Right cardiac atrium (tissue), 5 donors: ENCODE data around the gene RRP15. TPM values are rescaled to one million over a fixed set of nuclear protein-coding genes. Genes with fewer than 3 reads are reported as not detected.

Experiments
- ATAC-seq, 2 donors: fragments of 200-7000 bp; cut with Tn5 transposase; one replicate each; pipeline versions ENCODE4 v1.8.0 to v1.9.1; 2020; ENCODE audit warnings: moderate library complexity in 2 of 2, mild to moderate bottlenecking in 1 of 2
- DNase-seq, 3 donors: peaks; one replicate each; pipeline ENCODE4 v3.0.0-alpha.2; 2020
- H3K27ac ChIP-seq: one replicate; pipeline ENCODE4 v1.5.1; 2013; ENCODE audit warnings: mild to moderate bottlenecking, low read length, control low read depth, moderate library complexity
- H3K27me3 ChIP-seq: one replicate; pipeline ENCODE4 v1.6.1; 2013; ENCODE audit not compliant: control insufficient read depth, insufficient read depth
- H3K4me1 ChIP-seq: one replicate; pipeline ENCODE4 v1.6.1; 2013; ENCODE audit warnings: low read length; ENCODE audit not compliant: control insufficient read depth, insufficient read depth
- H3K4me3 ChIP-seq: one replicate; pipeline ENCODE4 v1.5.1; 2013; ENCODE audit warnings: low read length, control low read depth
- H3K9me3 ChIP-seq: one replicate; pipeline ENCODE4 v1.6.1; 2013; ENCODE audit warnings: low read length; ENCODE audit not compliant: control insufficient read depth
- WGBS: extraction: QIAGEN DNeasy Blood & Tissue Kit; methylation state at CpG from one replicate; pipeline ENCODE4 v1.1.7; 2013; 5-methylcytosine and 5-hydroxymethylcytosine counted together
- intact Hi-C, 4 donors: fragments of 100-400 bp; cut with DNase I; formaldehyde crosslinking; loops; one replicate each; pipeline versions ENCODE4 v1.11.0 to v1.14.0; 2022 to 2023
- polyA plus RNA-seq: library from polyadenylated mRNA; stranded (reverse); fragments of 200-250 nt; gene quantifications from one replicate; pipeline ENCODE4 v1.2.3, GENCODE V29; 2013
- total RNA-seq, 4 donors: library from RNA; stranded (reverse); fragmentation: NEBNext Ultra II Directional; extraction: Animal tissue kit (Norgen Biotek cat#: 25700); gene quantifications; one replicate each; pipeline ENCODE4 v1.2.1, GENCODE V29; 2021
- donor health status: healthy with polysubstance abuse.
- donor health status: DM: no; HTN: yes; CAD: no.
- donor health status: DM: no; HTN: no; CAD: no.
- donor health status: DM: no; HTN: yes; CAD: no; lungs with severe emphysema.
- donor health status: DM: yes; HTN: yes; CAD: no.

Gene RRP15
- total and polyA plus RNA-seq, 5 donors = 3.8 to 24.7 (median 19.8) TPM

GRCh38 chr1:218349348-218350034 lies 64.4 kb downstream of the RRP15 start:
- WGBS = 57% methylated on average over 5 of the region's 5 CpGs
- DNase-seq (no peak), ATAC-seq (no peak)
- Histone ChIP-seq H3K27ac (no peak overlapping the region), H3K27me3 (no peaks in the 10 kb centered on the region), H3K4me1 (peaks cover 2% of the 10 kb centered on the region), H3K4me3 (peak overlapping the region; percentile 5), H3K9me3 (no peaks in the 10 kb centered on the region)
- intact Hi-C loops = loop anchor here in 2 of 4 donors (10.0 kb wide), 1 partner anchor 715 kb away; no protein-coding TSS in a partner anchor

GRCh38 chr1:218350035-218350525 lies 65.0 kb downstream of the RRP15 start:
- H3K27ac ChIP-seq = no peak overlapping the region
- H3K4me3 ChIP-seq = no peak overlapping the region
- 39% methylated on average over 7 of the region's 7 CpGs for WGBS
- no peak for ATAC-seq
- intact Hi-C loops = no loop called here
- no peaks in the 10 kb centered on the region for H3K27me3 ChIP-seq
- H3K4me1 ChIP-seq = peaks cover 2% of the 10 kb centered on the region
- DNase-seq = no peak
- no peaks in the 10 kb centered on the region for H3K9me3 ChIP-seq

GRCh38 chr1:218350801-218351266 lies 65.7 kb downstream of the RRP15 start:
- intact Hi-C loops = no loop called here
- WGBS = 30% methylated on average over 2 of the region's 2 CpGs

GRCh38 chr1:218351391-218352074 lies 66.4 kb downstream of the RRP15 start:
- H3K27me3 ChIP-seq = no peaks in the 10 kb centered on the region
- H3K27ac ChIP-seq = peak overlapping the region; percentile 12
- DNase-seq (peak; percentile 33 to 74 (median 55)), ATAC-seq (peak; percentile 59 to 68)
- intact Hi-C loops = no loop called here
- no peaks in the 10 kb centered on the region for H3K9me3 ChIP-seq
- 30% methylated on average over 10 of the region's 10 CpGs for WGBS
- peak overlapping the region; percentile 40 for H3K4me3 ChIP-seq
- peaks cover 2% of the 10 kb centered on the region for H3K4me1 ChIP-seq

More at GRCh38 chr1:218350801-218351266, 65.7 kb downstream of the RRP15 start:
- ATAC-seq = no peak
- H3K27ac ChIP-seq = no peak overlapping the region
- no peaks in the 10 kb centered on the region for H3K9me3 ChIP-seq
- H3K4me1 ChIP-seq = peaks cover 2% of the 10 kb centered on the region
- H3K27me3 ChIP-seq = no peaks in the 10 kb centered on the region
- no peak for DNase-seq
- peak overlapping the region; percentile 40 for H3K4me3 ChIP-seq

DNA sequence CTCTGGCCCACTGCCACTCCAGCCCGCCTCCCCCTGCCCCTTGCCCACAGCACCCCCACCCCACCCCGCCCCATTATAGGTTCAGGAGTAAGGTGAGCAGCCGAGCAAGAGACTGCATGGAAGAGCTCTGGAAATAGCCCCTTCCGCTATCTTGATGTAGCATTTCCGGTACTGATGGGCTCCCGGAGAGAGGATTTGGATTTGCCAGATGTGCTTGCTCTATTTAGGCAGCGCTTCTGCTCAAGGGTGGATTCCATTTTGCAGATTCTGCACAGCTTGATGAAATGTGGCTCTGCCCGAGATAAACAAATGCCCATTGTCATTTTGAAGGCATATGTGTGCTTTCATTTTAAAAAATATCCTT lies 67.0 kb downstream of the RRP15 start:
- 76% methylated on average over 8 of the region's 8 CpGs for WGBS
- Histone ChIP-seq H3K4me1 (peaks cover 2% of the 10 kb centered on the region), H3K27me3 (no peaks in the 10 kb centered on the region), H3K9me3 (no peaks in the 10 kb centered on the region), H3K4me3 (no peak overlapping the region), H3K27ac (no peak overlapping the region)
- no peak for ATAC-seq
- intact Hi-C loops = no loop called here
- no peak for DNase-seq

DNA sequence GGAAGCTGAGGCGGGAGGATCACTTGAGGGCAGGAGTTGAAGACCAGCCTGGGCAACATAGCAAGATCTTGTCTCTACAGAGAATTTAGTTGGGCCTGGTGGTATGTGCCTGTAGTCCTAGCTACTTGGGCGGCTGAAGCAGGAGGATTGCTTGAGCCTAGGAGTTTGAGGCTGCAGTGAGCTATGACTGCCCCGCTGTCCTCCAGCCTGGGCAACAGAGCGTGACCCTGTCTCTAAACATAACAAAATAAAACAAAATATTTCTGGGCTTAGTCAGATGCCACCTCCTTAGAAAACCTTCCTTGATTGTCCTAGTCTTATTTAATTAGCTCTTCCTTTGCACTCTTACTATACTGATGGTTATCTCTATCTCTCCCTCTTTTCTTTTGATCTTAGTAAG lies 68.6 kb downstream of the RRP15 start:
- no peak overlapping the region for H3K27ac ChIP-seq
- no peak overlapping the region for H3K4me3 ChIP-seq
- intact Hi-C loops = no loop called here
- H3K27me3 ChIP-seq = no peaks in the 10 kb centered on the region
- 99% methylated on average over 4 of the region's 4 CpGs for WGBS
- ATAC-seq (no peak), DNase-seq (no peak)
- H3K9me3 ChIP-seq = no peaks in the 10 kb centered on the region
- peaks cover 2% of the 10 kb centered on the region for H3K4me1 ChIP-seq

- Histone ChIP-seq H3K27ac (no peak overlapping the region), H3K4me3 (no peak overlapping the region), H3K4me1 (peaks cover 2% of the 10 kb centered on the region), H3K9me3 (no peaks in the 10 kb centered on the region), H3K27me3 (no peaks in the 10 kb centered on the region)
- DNase-seq (no peak), ATAC-seq (no peak)
- 84% methylated on average over 4 of the region's 4 CpGs for WGBS
- intact Hi-C loops = no loop called here
Measured at GRCh38 chr1:218355278-218355677, 70.2 kb downstream of the RRP15 start.

GRCh38 chr1:218357211-218357892 lies 72.3 kb downstream of the RRP15 start:
- peak overlapping the region; percentile 48 for H3K27ac ChIP-seq
- 59% methylated on average over 10 of the region's 10 CpGs for WGBS
- no peaks in the 10 kb centered on the region for H3K27me3 ChIP-seq
- intact Hi-C loops = no loop called here
- H3K4me3 ChIP-seq = no peak overlapping the region
- ATAC-seq (peak; percentile 56 to 59), DNase-seq (no peak)
- no peaks in the 10 kb centered on the region for H3K4me1 ChIP-seq
- no peaks in the 10 kb centered on the region for H3K9me3 ChIP-seq

- Histone ChIP-seq H3K4me1 (no peaks in the 10 kb centered on the region), H3K4me3 (no peak overlapping the region), H3K27ac (no peak overlapping the region), H3K27me3 (no peaks in the 10 kb centered on the region), H3K9me3 (no peaks in the 10 kb centered on the region)
- no peak for ATAC-seq
- DNase-seq = no peak
- 55% methylated on average over 3 of the region's 3 CpGs for WGBS
- intact Hi-C loops = no loop called here
Measured at GRCh38 chr1:218357893-218358232, 72.8 kb downstream of the RRP15 start.

DNA sequence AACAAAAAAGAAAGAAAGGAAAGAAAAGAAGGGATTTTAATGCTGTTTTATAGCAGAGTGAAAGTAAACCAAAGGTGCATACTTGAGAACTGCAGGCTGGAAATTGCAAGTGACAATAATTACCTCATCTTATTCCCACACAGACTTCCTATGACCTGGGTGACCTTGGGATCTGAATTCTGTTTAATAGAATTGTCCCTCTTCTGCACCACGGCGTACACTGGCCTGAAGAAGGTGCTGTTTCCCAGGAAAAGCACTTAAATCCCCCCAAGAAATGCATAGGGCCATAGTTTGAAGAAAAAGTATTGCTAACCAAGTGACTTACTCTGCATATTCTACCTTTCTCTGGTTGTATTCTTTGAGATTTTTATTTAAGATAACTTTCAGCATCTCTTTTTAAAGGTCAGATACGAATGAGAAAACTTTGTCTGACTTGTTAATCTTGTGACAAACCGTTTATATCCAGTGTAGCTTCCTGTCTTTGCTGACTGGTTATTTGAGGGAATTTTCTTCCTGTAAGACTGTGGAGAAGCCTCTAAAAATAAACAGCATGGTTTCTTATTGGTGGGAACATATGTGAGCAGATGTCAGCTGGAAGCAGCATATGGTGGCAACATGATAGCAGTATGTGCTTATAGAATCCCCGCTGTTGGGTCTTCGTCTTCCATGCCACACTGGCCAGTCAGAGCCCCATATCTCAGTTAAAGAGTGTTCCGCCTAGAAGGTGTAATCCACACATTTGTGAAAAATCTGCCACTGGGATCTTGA lies 76.4 kb downstream of the RRP15 start:
- 61% methylated on average over 7 of the region's 7 CpGs for WGBS
- ATAC-seq (peak in 1 of 2 donors; percentile 70), DNase-seq (no peak)
- no peaks in the 10 kb centered on the region for H3K27me3 ChIP-seq
- H3K4me1 ChIP-seq = peaks cover 2% of the 10 kb centered on the region
- no peak overlapping the region for H3K27ac ChIP-seq
- no peaks in the 10 kb centered on the region for H3K9me3 ChIP-seq
- intact Hi-C loops = loop anchor here in 2 of 4 donors (10.0 kb wide), 2 partner anchors 83 to 153 kb away; no protein-coding TSS in a partner anchor
- H3K4me3 ChIP-seq = no peak overlapping the region
